Fibroblast of skin of left quadriceps (primary cell): ENCODE results near the gene SLC45A2.
A peak's percentile ranks its signal among the peaks of the same experiment; 100 is the strongest.
"Not testable (repeated sequence)": the region's sequence is repeated elsewhere in the genome, so short reads cannot be mapped to it uniquely, and the experiment has no call there.

Source experiments
- DNase-seq, 2 experiments: peaks; one replicate each; pipeline ENCODE4 v3.0.0-alpha.2; 2013; ENCODE audit warnings: low read depth in 2 of 2

SLC45A2 gene

GRCh38 chr5:33929925-33930690, 54.4 kb downstream of the SLC45A2 start:
- no peak for DNase-seq

GRCh38 chr5:33928283-33928682, 56.2 kb downstream of the SLC45A2 start:
- DNase-seq = no peak

GRCh38 chr5:33927685-33928084, 56.8 kb downstream of the SLC45A2 start:
- DNase-seq = no peak

- no peak for DNase-seq
Measured at GRCh38 chr5:33925278-33925677, 59.2 kb downstream of the SLC45A2 start.

GRCh38 chr5:33921002-33921401, 63.5 kb downstream of the SLC45A2 start:
- no peak for DNase-seq

- not testable (repeated sequence) for DNase-seq
Measured at GRCh38 chr5:33914844-33915243, 69.6 kb downstream of the SLC45A2 start.

- DNase-seq = not testable (repeated sequence)
Measured at GRCh38 chr5:33906248-33906647, 78.2 kb downstream of the SLC45A2 start.

- DNase-seq = no peak
Measured at GRCh38 chr5:33905381-33905780, 79.1 kb downstream of the SLC45A2 start.

- DNase-seq = no peak
Measured at GRCh38 chr5:33903118-33903517, 81.4 kb downstream of the SLC45A2 start.

- DNase-seq = peak; percentile 68 to 71
Measured at GRCh38 chr5:33901156-33901555, 83.3 kb downstream of the SLC45A2 start.
